Ishikawa (cell line): ENCODE results near the gene CATSPER1.

Source experiments
- CEBPB ChIP-seq: IDR thresholded peaks from 2 replicates; pipeline ENCODE4 v1.6.1; 2012
- CREB1 ChIP-seq: IDR thresholded peaks from 2 replicates; pipeline ENCODE4 v1.6.1; 2012; ENCODE audit warnings: low read depth
- EGR1 ChIP-seq: IDR thresholded peaks from 2 replicates; pipeline ENCODE4 v1.6.1; 2012
- EP300 ChIP-seq: IDR thresholded peaks from 2 replicates; pipeline ENCODE4 v1.6.1; 2012; ENCODE audit warnings: borderline replicate concordance
- FOXM1 ChIP-seq: IDR thresholded peaks from 2 replicates; pipeline ENCODE4 v1.6.1; 2012; ENCODE audit warnings: low read depth, borderline replicate concordance
- MAX ChIP-seq: IDR thresholded peaks from 2 replicates; pipeline ENCODE4 v1.6.1; 2012
- NFIC ChIP-seq: IDR thresholded peaks from 2 replicates; pipeline ENCODE4 v1.6.1; 2012
- RAD21 ChIP-seq: IDR thresholded peaks from 2 replicates; pipeline ENCODE4 v1.6.1; 2012; ENCODE audit warnings: low read depth
- REST ChIP-seq: IDR thresholded peaks from 2 replicates; pipeline ENCODE4 v1.6.1; 2012; ENCODE audit warnings: low read depth, mild to moderate bottlenecking
- TAF1 ChIP-seq: IDR thresholded peaks from 2 replicates; pipeline ENCODE4 v1.6.1; 2012; ENCODE audit warnings: low read depth, mild to moderate bottlenecking
- TCF12 ChIP-seq: IDR thresholded peaks from 2 replicates; pipeline ENCODE4 v1.6.1; 2012; ENCODE audit warnings: low read depth
- TEAD4 ChIP-seq: IDR thresholded peaks from 2 replicates; pipeline ENCODE4 v1.6.1; 2012
- USF1 ChIP-seq: IDR thresholded peaks from 2 replicates; pipeline ENCODE4 v1.6.1; 2012
- YY1 ChIP-seq: IDR thresholded peaks from 2 replicates; pipeline ENCODE4 v1.6.1; 2012; ENCODE audit warnings: low read depth
- ZBTB7A ChIP-seq: IDR thresholded peaks from 2 replicates; pipeline ENCODE4 v1.6.1; 2012; ENCODE audit warnings: low read depth

CATSPER1 gene

GRCh38 chr11:66015936-66016792, 10.1 kb downstream of the CATSPER1 start:
- TF ChIP-seq NFIC (peak; percentile 61), MAX (peak; percentile 57; the same call in 1 of the 2 replicates), REST (no peak), YY1 (no peak)

- no peak for TF ChIP-seq CEBPB
- TF ChIP-seq CREB1: no peak
- no peak for TF ChIP-seq TAF1
- TF ChIP-seq TCF12: peak; percentile 96
- TF ChIP-seq YY1: no peak
- TF ChIP-seq RAD21: peak; percentile 13; the same call in 1 of the 2 replicates
- TF ChIP-seq NFIC: peak; percentile 92
- peak; percentile 65 for TF ChIP-seq EGR1
- peak; percentile 81; the same call in 1 of the 2 replicates for TF ChIP-seq FOXM1
- peak; percentile 46; the same call in 1 of the 2 replicates for TF ChIP-seq USF1
- TF ChIP-seq MAX: peak; percentile 88
- TF ChIP-seq EP300: peak; percentile 96
- peak; percentile 94 for TF ChIP-seq TEAD4
- TF ChIP-seq REST: no peak
- TF ChIP-seq ZBTB7A: peak; percentile 46; the same call in 1 of the 2 replicates
Measured at GRCh38 chr11:66015454-66015881, 10.8 kb downstream of the CATSPER1 start.

GRCh38 chr11:66014804-66015453, 11.3 kb downstream of the CATSPER1 start:
- TF ChIP-seq RAD21 (no peak), EGR1 (no peak), REST (no peak), TCF12 (no peak), MAX (no peak), ZBTB7A (no peak), YY1 (no peak), TAF1 (no peak), CREB1 (no peak), CEBPB (no peak), FOXM1 (no peak), EP300 (no peak), USF1 (no peak), TEAD4 (no peak), NFIC (no peak)

GRCh38 chr11:66013762-66014100, 12.5 kb downstream of the CATSPER1 start:
- TF ChIP-seq MAX: no peak
- no peak for TF ChIP-seq TAF1
- TF ChIP-seq REST: no peak
- TF ChIP-seq EGR1: no peak
